Natural killer cell (primary cell): ENCODE results near the gene FAM24A. TPM values are rescaled to one million over a fixed set of nuclear protein-coding genes. Genes with fewer than 3 reads are reported as not detected.

Source experiments
- ATAC-seq, 3 donors: fragments of 150-1000 bp in 2 of 3; fragments of 200-7000 bp in 1 of 3; cut with Tn5 transposase; 1 replicate in 1 of 3; 2 replicates in 2 of 3; pipeline ENCODE4 v1.10.0; 2021; ENCODE audit warnings: mild to moderate bottlenecking in 2 of 3, moderate library complexity in 2 of 3
- DNase-seq, 2 donors: peaks; one replicate each; pipeline versions ENCODE4 v3.0.0 to v3.0.0-alpha.2; 2013 to 2021; ENCODE audit warnings: mixed read lengths in 1 of 2
- H3K27ac ChIP-seq: one replicate; pipeline ENCODE4 v1.5.1; 2013; ENCODE audit warnings: mild to moderate bottlenecking, low read length
- H3K27me3 ChIP-seq: one replicate; pipeline ENCODE4 v1.6.1; 2013; ENCODE audit warnings: low read length; ENCODE audit not compliant: control insufficient read depth, insufficient read depth
- H3K36me3 ChIP-seq: one replicate; pipeline ENCODE4 v1.6.1; 2013; ENCODE audit warnings: low read length; ENCODE audit not compliant: control insufficient read depth, insufficient read depth
- H3K4me1 ChIP-seq: one replicate; pipeline ENCODE4 v1.6.1; 2013; ENCODE audit warnings: low read length; ENCODE audit not compliant: control insufficient read depth, insufficient read depth
- H3K4me3 ChIP-seq: one replicate; pipeline ENCODE4 v1.5.1; 2013; ENCODE audit warnings: low read length
- H3K9me3 ChIP-seq: one replicate; pipeline ENCODE4 v1.6.1; 2013; ENCODE audit warnings: low read length; ENCODE audit not compliant: control insufficient read depth, insufficient read depth
- H3K27ac Mint-ChIP-seq, 2 donors: one replicate each; pipeline ENCODE4 v1.8.0; 2022; ENCODE audit warnings: mild to moderate bottlenecking in 2 of 2, mixed read lengths in 2 of 2, moderate library complexity in 1 of 2
- H3K27me3 Mint-ChIP-seq, 2 donors: one replicate each; pipeline ENCODE4 v1.8.0; 2022; ENCODE audit warnings: low read depth in 2 of 2, mixed read lengths in 2 of 2
- H3K36me3 Mint-ChIP-seq: one replicate; pipeline ENCODE4 v1.8.0; 2022; ENCODE audit warnings: mixed read lengths
- H3K4me1 Mint-ChIP-seq, 2 donors: one replicate each; pipeline ENCODE4 v1.8.0; 2022; ENCODE audit warnings: mixed read lengths in 2 of 2
- H3K4me3 Mint-ChIP-seq: one replicate; pipeline ENCODE4 v1.8.0; 2022; ENCODE audit warnings: mild to moderate bottlenecking, moderate library complexity, mixed read lengths
- H3K9me3 Mint-ChIP-seq, 2 donors: one replicate each; pipeline ENCODE4 v1.8.0; 2022; ENCODE audit warnings: mixed read lengths in 2 of 2
- CTCF ChIP-seq: fragments of 200-600 bp; IDR thresholded peaks from one replicate; pipeline ENCODE4 v1.8.0; 2022; ENCODE audit warnings: antibody characterized with exemption
- WGBS: methylation state at CpG from one replicate; pipeline ENCODE4 v1.1.7; 2013; ENCODE audit warnings: missing lambda C conversion rate; ENCODE audit not compliant: insufficient coverage; 5-methylcytosine and 5-hydroxymethylcytosine counted together
- intact Hi-C: fragments of 100-400 bp; cut with micrococcal nuclease; formaldehyde crosslinking; loops from one replicate; pipeline ENCODE4 v1.14.2; 2022
- total RNA-seq, 4 donors: library from RNA; stranded (reverse); fragments of 120-200 nt in 1 of 4; gene quantifications; one replicate each; pipeline versions ENCODE4 v1.2.3 to v1.2.4, GENCODE V29; 2013 to 2022

The FAM24A gene
- not detected for total RNA-seq
- not detected for total RNA-seq (2013)

- ATAC-seq, result no peak
- H3K36me3 Mint-ChIP-seq, result no peaks in the 10 kb centered on the region
- H3K4me1 Mint-ChIP-seq, result no peaks in the 10 kb centered on the region
- H3K27me3 ChIP-seq, result no peaks in the 10 kb centered on the region
- TF ChIP-seq CTCF, result no peak
- no peak for DNase-seq
- no peak within 1 kb of the TSS for H3K4me3 ChIP-seq
- no peak within 1 kb of the TSS for H3K27ac Mint-ChIP-seq
- H3K4me1 ChIP-seq, result no peaks in the 10 kb centered on the region
- H3K27me3 Mint-ChIP-seq, result peaks cover 8 to 23% of the 10 kb centered on the region in 2 donors
- H3K36me3 ChIP-seq, result no peaks in the 10 kb centered on the region
- WGBS, result 86% methylated on average over 1 of the region's 1 CpG
- no peaks in the 10 kb centered on the region for H3K9me3 ChIP-seq
- H3K9me3 Mint-ChIP-seq, result no peaks in the 10 kb centered on the region
- no peak within 1 kb of the TSS for H3K4me3 Mint-ChIP-seq
- intact Hi-C loops, result no loop called here
- no peak within 1 kb of the TSS for H3K27ac ChIP-seq
Measured at GRCh38 chr10:122910310-122910709, at the start of gene FAM24A. Gene FAM24A (plus strand): TSS chr10:122910610. CDS start chr10:122911635, 1,025 bp downstream.

- Mint-ChIP-seq H3K36me3 (no peaks in the 10 kb centered on the region), H3K27me3 (no peaks in the 10 kb centered on the region), H3K4me3 (no peak overlapping the region), H3K4me1 (peaks cover 9 to 18% of the 10 kb centered on the region in 2 donors), H3K9me3 (no peaks in the 10 kb centered on the region), H3K27ac (no peak overlapping the region)
- Histone ChIP-seq H3K4me1 (no peaks in the 10 kb centered on the region), H3K36me3 (no peaks in the 10 kb centered on the region), H3K27me3 (no peaks in the 10 kb centered on the region), H3K9me3 (no peaks in the 10 kb centered on the region), H3K4me3 (no peak overlapping the region), H3K27ac (no peak overlapping the region)
- no peak for TF ChIP-seq CTCF
- 90% methylated on average over 1 of the region's 1 CpG for WGBS
- intact Hi-C loops, result no loop called here
- ATAC-seq, result no peak
- DNase-seq, result no peak
Measured at GRCh38 chr10:122861711-122862161, 48.7 kb upstream of the FAM24A start.

- Mint-ChIP-seq H3K36me3 (no peaks in the 10 kb centered on the region), H3K4me3 (no peak overlapping the region), H3K9me3 (peaks cover 0 to 2% of the 10 kb centered on the region in 2 donors), H3K27ac (no peak overlapping the region), H3K4me1 (peaks cover 12 to 23% of the 10 kb centered on the region in 2 donors), H3K27me3 (no peaks in the 10 kb centered on the region)
- WGBS, result 87% methylated on average over 2 of the region's 2 CpGs
- Histone ChIP-seq H3K27ac (no peak overlapping the region), H3K4me3 (no peak overlapping the region), H3K36me3 (no peaks in the 10 kb centered on the region), H3K27me3 (no peaks in the 10 kb centered on the region), H3K9me3 (no peaks in the 10 kb centered on the region), H3K4me1 (no peaks in the 10 kb centered on the region)
- no peak for TF ChIP-seq CTCF
- DNase-seq (no peak), ATAC-seq (no peak)
- intact Hi-C loops, result no loop called here
Measured at GRCh38 chr10:122863216-122864193, 46.9 kb upstream of the FAM24A start.
